Right lobe of liver (tissue), 4 donors: ENCODE results near the gene NELFB.

Source experiments
- CTCF ChIP-seq, 4 donors: fragments of 200-600 bp in 3 of 4; fragments of 450-650 bp in 1 of 4; IDR thresholded peaks; one replicate each; pipeline versions ENCODE4 v1.5.1 to v1.8.0; 2016 to 2022; ENCODE audit warnings: antibody characterized with exemption in 4 of 4, mild to moderate bottlenecking in 2 of 4
- POLR2A ChIP-seq: fragments of 450-650 bp; IDR thresholded peaks from one replicate; pipeline ENCODE4 v1.6.1; 2017; ENCODE audit warnings: antibody characterized with exemption, mild to moderate bottlenecking
- donor health status: DM: no; HTN: no; CAD: no.
- donor health status: DM: no; HTN: no; CAD: no.
- donor health status: DM: no; HTN: yes; CAD: no.

GRCh38 chr9:137245450-137246421 is 9.4 kb upstream of the NELFB start:
- no peak for TF ChIP-seq CTCF (IDR thresholded peaks at IDR 0.05)
- no peak for TF ChIP-seq POLR2A
